Testis (tissue), 3 donors: Measurements from ENCODE around the gene CFAP299. TPM values are rescaled to one million over a fixed set of nuclear protein-coding genes. Genes with fewer than 3 reads are reported as not detected.

ENCODE experiments used
- DNase-seq: peaks from one replicate; pipeline ENCODE4 v3.0.0-alpha.2; 2019
- H3K27ac ChIP-seq, 2 donors: fragments of 200-600 bp; sonication (generic); one replicate each; pipeline ENCODE4 v1.5.1; 2019
- H3K27me3 ChIP-seq: fragments of 200-600 bp; sonication (generic); one replicate; pipeline ENCODE4 v1.5.1; 2019
- H3K36me3 ChIP-seq: fragments of 200-600 bp; sonication (generic); one replicate; pipeline ENCODE4 v1.5.1; 2017; ENCODE audit warnings: low read depth; ENCODE audit errors: missing control alignments
- H3K4me1 ChIP-seq: fragments of 200-600 bp; sonication (generic); one replicate; pipeline ENCODE4 v1.5.1; 2019
- H3K4me3 ChIP-seq, 2 donors: fragments of 200-600 bp; sonication (generic); one replicate each; pipeline ENCODE4 v1.5.1; 2017 to 2019
- H3K9me3 ChIP-seq: fragments of 200-600 bp; sonication (generic); one replicate; pipeline ENCODE4 v1.5.1; 2017
- POLR2A ChIP-seq: fragments of 450-650 bp; IDR thresholded peaks from one replicate; pipeline ENCODE4 v1.6.1; 2017; ENCODE audit warnings: antibody characterized with exemption, mild to moderate bottlenecking, moderate library complexity
- WGBS, 2 donors: methylation state at CpG; one replicate each; pipeline ENCODE4 v1.1.5; 2018; 5-methylcytosine and 5-hydroxymethylcytosine counted together
- intact Hi-C: fragments of 100-400 bp; cut with DNase I; formaldehyde crosslinking; loops from one replicate; pipeline ENCODE4 v1.15.1; 2023; ENCODE audit warnings: low total_unique reads
- polyA plus RNA-seq: library from polyadenylated mRNA; stranded (reverse); fragments of 350-450 nt; fragmentation: Illumina TruSeq; extraction: RNeasy Lipid Tissue Mini Kit (QIAGEN cat#74804); gene quantifications from one replicate; pipeline ENCODE4 v1.2.3, GENCODE V29; 2014; ENCODE audit warnings: low read depth, low replicate concordance; ENCODE audit not compliant: insufficient read depth
- total RNA-seq, 2 donors: library from RNA; depleted of rRNA; stranded (reverse); fragments of >200 nt; gene quantifications; one replicate each; pipeline ENCODE4 v1.2.3, GENCODE V29; 2016
- TF ChIP-seq, protein P1 (sequence below), 3 experiments: fragments of 450-650 bp in 2 of 3; fragments of 200-600 bp in 1 of 3; sonication (generic) in 1 of 3; IDR thresholded peaks; one replicate each; pipeline ENCODE4 v1.5.1; 2016 to 2019; ENCODE audit warnings: antibody characterized with exemption in 3 of 3, mild to moderate bottlenecking in 2 of 3, moderate library complexity in 1 of 3

Gene CFAP299
- total and polyA plus RNA-seq, 3 donors from 2014 or later = 18.1 to 51.9 (median 21.4) TPM

DNA sequence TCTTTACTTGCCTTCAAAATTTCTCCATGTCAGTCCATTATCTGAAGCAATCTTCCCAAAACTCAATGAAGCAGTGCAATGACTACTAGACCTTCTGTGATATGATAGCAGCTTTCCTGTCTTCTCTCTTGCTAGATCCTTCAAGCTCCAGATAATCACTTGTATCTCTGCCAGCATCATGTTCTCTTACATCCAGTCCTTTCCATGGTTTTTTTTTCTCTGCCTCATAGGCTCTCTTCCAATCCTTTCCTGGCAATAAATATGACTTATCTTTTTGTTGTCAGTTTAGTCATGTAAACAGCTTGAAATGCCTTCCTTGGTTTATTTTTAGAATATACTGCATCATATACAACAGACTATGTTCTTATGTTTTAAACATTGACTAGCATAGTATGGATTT, 193.5 kb downstream of the CFAP299 start:
- no peaks in the 10 kb centered on the region for H3K4me1 ChIP-seq
- H3K27me3 ChIP-seq = no peaks in the 10 kb centered on the region
- no peaks in the 10 kb centered on the region for H3K36me3 ChIP-seq
- intact Hi-C loops = no loop called here
- no peak overlapping the region for H3K27ac ChIP-seq
- no peak for TF ChIP-seq POLR2A
- TF ChIP-seq, protein P1, sequence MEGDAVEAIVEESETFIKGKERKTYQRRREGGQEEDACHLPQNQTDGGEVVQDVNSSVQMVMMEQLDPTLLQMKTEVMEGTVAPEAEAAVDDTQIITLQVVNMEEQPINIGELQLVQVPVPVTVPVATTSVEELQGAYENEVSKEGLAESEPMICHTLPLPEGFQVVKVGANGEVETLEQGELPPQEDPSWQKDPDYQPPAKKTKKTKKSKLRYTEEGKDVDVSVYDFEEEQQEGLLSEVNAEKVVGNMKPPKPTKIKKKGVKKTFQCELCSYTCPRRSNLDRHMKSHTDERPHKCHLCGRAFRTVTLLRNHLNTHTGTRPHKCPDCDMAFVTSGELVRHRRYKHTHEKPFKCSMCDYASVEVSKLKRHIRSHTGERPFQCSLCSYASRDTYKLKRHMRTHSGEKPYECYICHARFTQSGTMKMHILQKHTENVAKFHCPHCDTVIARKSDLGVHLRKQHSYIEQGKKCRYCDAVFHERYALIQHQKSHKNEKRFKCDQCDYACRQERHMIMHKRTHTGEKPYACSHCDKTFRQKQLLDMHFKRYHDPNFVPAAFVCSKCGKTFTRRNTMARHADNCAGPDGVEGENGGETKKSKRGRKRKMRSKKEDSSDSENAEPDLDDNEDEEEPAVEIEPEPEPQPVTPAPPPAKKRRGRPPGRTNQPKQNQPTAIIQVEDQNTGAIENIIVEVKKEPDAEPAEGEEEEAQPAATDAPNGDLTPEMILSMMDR (IDR thresholded peaks at IDR 0.05) = no peak
- no peak for DNase-seq
- no peak overlapping the region for H3K4me3 ChIP-seq
- no peaks in the 10 kb centered on the region for H3K9me3 ChIP-seq

DNA sequence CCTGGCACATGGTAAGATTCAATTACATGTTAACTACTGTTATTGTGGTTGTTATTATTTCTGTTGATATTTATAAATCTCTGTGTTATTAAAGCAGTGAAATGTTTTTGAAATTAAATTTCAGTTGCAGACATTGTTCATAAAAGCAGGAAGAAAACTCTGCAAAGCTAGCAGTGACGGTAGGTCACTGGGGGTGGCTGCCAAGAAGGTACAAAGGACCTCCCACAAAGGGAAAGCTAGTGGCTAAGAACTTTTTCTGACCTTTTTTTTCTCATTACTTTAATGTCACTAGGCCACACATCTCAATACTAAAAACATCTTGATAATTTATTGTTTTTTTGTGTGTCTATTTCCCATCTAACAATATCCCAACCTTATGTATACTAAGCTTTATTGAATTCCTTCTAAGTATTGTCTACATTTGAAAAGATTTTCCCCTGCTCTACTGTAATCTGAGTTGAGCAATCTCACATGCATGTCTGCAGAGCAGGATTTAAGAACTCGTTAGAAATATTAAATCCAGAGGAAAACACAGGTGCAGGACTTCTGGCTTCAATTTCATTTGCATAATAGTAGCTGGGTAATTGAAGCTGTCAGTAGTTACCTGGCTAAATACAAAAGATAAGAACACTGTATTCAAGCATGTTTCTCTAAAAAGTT, 197.3 kb downstream of the CFAP299 start:
- H3K4me1 ChIP-seq = no peaks in the 10 kb centered on the region
- no peaks in the 10 kb centered on the region for H3K36me3 ChIP-seq
- H3K4me3 ChIP-seq = no peak overlapping the region
- DNase-seq = no peak
- no peak overlapping the region for H3K27ac ChIP-seq
- H3K27me3 ChIP-seq = no peaks in the 10 kb centered on the region
- no peak for TF ChIP-seq POLR2A
- TF ChIP-seq, protein P1 (IDR thresholded peaks at IDR 0.05) = no peak
- WGBS, 2 donors = 33 to 42% methylated on average over 2 of the region's 2 CpGs
- no peaks in the 10 kb centered on the region for H3K9me3 ChIP-seq
- intact Hi-C loops = no loop called here

DNA sequence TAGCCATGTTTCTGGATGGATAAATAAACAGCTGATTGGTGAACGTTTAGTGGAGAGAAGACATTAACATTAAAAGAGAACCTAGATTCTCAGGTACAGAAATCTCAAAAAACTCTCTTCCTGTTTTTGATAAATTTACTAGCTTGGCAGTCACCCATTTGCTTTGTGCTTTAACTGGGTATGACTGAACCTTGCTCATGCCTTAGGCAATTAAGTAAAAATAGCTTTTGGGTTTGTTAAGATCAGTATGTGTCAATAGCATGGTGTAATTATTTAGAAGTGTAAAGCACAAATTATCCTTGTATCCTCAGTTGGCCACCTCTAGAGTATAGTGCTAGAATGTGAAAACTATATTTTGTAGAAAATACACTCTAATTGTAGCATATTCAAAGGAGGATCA, 200.0 kb downstream of the CFAP299 start:
- no peaks in the 10 kb centered on the region for H3K9me3 ChIP-seq
- H3K4me1 ChIP-seq = no peaks in the 10 kb centered on the region
- no peak overlapping the region for H3K4me3 ChIP-seq
- H3K27ac ChIP-seq = no peak overlapping the region
- no peaks in the 10 kb centered on the region for H3K27me3 ChIP-seq
- no peak for DNase-seq
- 30 to 42% methylated on average over 1 of the region's 1 CpG for WGBS, 2 donors
- TF ChIP-seq, protein P1 (IDR thresholded peaks at IDR 0.05) = no peak
- no peak for TF ChIP-seq POLR2A
- intact Hi-C loops = no loop called here
- H3K36me3 ChIP-seq = no peaks in the 10 kb centered on the region

- WGBS, 2 donors = 95 to 97% methylated on average over 4 of the region's 4 CpGs
Observed at GRCh38 chr4:80538276-80538926, 202.9 kb downstream of the CFAP299 start.

More at GRCh38 chr4:80538276-80538926, 202.9 kb downstream of the CFAP299 start:
- no peak for DNase-seq
- Histone ChIP-seq H3K27ac (no peak overlapping the region), H3K27me3 (no peaks in the 10 kb centered on the region), H3K4me1 (no peaks in the 10 kb centered on the region), H3K9me3 (no peaks in the 10 kb centered on the region), H3K4me3 (no peak overlapping the region), H3K36me3 (no peaks in the 10 kb centered on the region)
- intact Hi-C loops = no loop called here
- TF ChIP-seq, protein P1 (IDR thresholded peaks at IDR 0.05) = no peak
- TF ChIP-seq POLR2A = no peak
